ENCODE results near the gene ARHGEF28. TPM values are rescaled to one million over a fixed set of nuclear protein-coding genes. Genes with fewer than 3 reads are reported as not detected.
A peak's percentile ranks its signal among the peaks of the same experiment; 100 is the strongest.

ARHGEF28 gene
- total and polyA plus RNA-seq, 8 donors = 13.9 to 156 (median 55.7) TPM

- WGBS, 5 donors = 23 to 55% (median 35%) methylated on average over 2 of the region's 2 CpGs
- intact Hi-C loops (cut with DNase I; ENCODE audit: low total_unique reads) = no loop called here
- Histone ChIP-seq H3K27ac (peak overlapping the region; percentile 52 to 94 (median 91)), H3K36me3 (no peaks in the 10 kb centered on the region), H3K27me3 (peaks cover 0 to 16% (median 5%) of the 10 kb centered on the region in 3 donors), H3K4me1 (peaks cover 0 to 41% (median 36%) of the 10 kb centered on the region in 4 donors), H3K9me3 (no peaks in the 10 kb centered on the region), H3K4me3 (no peak overlapping the region)
- DNase-seq = peak; percentile 65 to 77
- TF ChIP-seq EP300 (IDR thresholded peaks at IDR 0.05) (no peak), POLR2AphosphoS5 (IDR thresholded peaks at IDR 0.05) (peak; percentile 28 to 90 (median 88)), POLR2A (IDR thresholded peaks at IDR 0.05) (no peak), CTCF (IDR thresholded peaks at IDR 0.05) (no peak)
Measured at GRCh38 chr5:73623901-73624404, 2.0 kb upstream of the ARHGEF28 start.

- Histone ChIP-seq H3K9me3 (no peaks in the 10 kb centered on the region), H3K4me3 (no peak overlapping the region), H3K4me1 (peaks cover 0 to 40% (median 37%) of the 10 kb centered on the region in 4 donors), H3K27ac (peak overlapping the region; percentile 88 to 99 (median 92)), H3K27me3 (peaks cover 0 to 16% (median 5%) of the 10 kb centered on the region in 3 donors), H3K36me3 (no peaks in the 10 kb centered on the region)
- intact Hi-C loops (cut with DNase I; ENCODE audit: low total_unique reads) = no loop called here
- WGBS, 5 donors = 38 to 79% (median 49%) methylated on average over 6 of the region's 6 CpGs
- no peak for TF ChIP-seq POLR2A (IDR thresholded peaks at IDR 0.05)
- no peak for TF ChIP-seq POLR2AphosphoS5 (IDR thresholded peaks at IDR 0.05)
- no peak for TF ChIP-seq CTCF (IDR thresholded peaks at IDR 0.05)
- TF ChIP-seq EP300 (IDR thresholded peaks at IDR 0.05) = no peak
- DNase-seq = peak in 1 of 2 donors; percentile 28
Measured at GRCh38 chr5:73624888-73625287, 1.1 kb upstream of the ARHGEF28 start.

- peak overlapping the region; percentile 88 to 99 (median 92) for H3K27ac ChIP-seq
- no peaks in the 10 kb centered on the region for H3K36me3 ChIP-seq
- TF ChIP-seq POLR2A (IDR thresholded peaks at IDR 0.05) (no peak), POLR2AphosphoS5 (IDR thresholded peaks at IDR 0.05) (no peak), CTCF (IDR thresholded peaks at IDR 0.05) (no peak), EP300 (IDR thresholded peaks at IDR 0.05) (no peak)
- intact Hi-C loops (cut with DNase I; ENCODE audit: low total_unique reads) = no loop called here
- H3K27me3 ChIP-seq = peaks cover 0 to 16% (median 5%) of the 10 kb centered on the region in 3 donors
- no peaks in the 10 kb centered on the region for H3K9me3 ChIP-seq
- DNase-seq = no peak
- 2 to 5% (median 2%) methylated on average over 8 to 33 of the region's 33 CpGs for WGBS, 5 donors
- peaks cover 0 to 44% (median 38%) of the 10 kb centered on the region in 4 donors for H3K4me1 ChIP-seq
- H3K4me3 ChIP-seq = peak overlapping the region; percentile 66 to 84 (median 76)
Measured at GRCh38 chr5:73625372-73625943, 538 bp upstream of the ARHGEF28 start.

GRCh38 chr5:73626814-73627313 lies 868 bp downstream of the ARHGEF28 start:
- H3K27ac ChIP-seq = peak overlapping the region; percentile 88 to 97 (median 92)
- WGBS, 5 donors = 22 to 67% (median 31%) methylated on average over 12 to 14 of the region's 14 CpGs
- peaks cover 0 to 52% (median 47%) of the 10 kb centered on the region in 4 donors for H3K4me1 ChIP-seq
- no peaks in the 10 kb centered on the region for H3K9me3 ChIP-seq
- H3K4me3 ChIP-seq = peak overlapping the region; percentile 66 to 84 (median 76)
- peaks cover 0 to 16% (median 5%) of the 10 kb centered on the region in 3 donors for H3K27me3 ChIP-seq
- H3K36me3 ChIP-seq = no peaks in the 10 kb centered on the region
- intact Hi-C loops (cut with DNase I; ENCODE audit: low total_unique reads) = no loop called here
- TF ChIP-seq EP300 (IDR thresholded peaks at IDR 0.05) = no peak
- TF ChIP-seq POLR2AphosphoS5 (IDR thresholded peaks at IDR 0.05) = no peak
- no peak for TF ChIP-seq CTCF (IDR thresholded peaks at IDR 0.05)
- no peak for TF ChIP-seq POLR2A (IDR thresholded peaks at IDR 0.05)
- DNase-seq = no peak
